ENCODE data around the gene DELE1.

- no peak for TF ChIP-seq POLR2A (IDR thresholded peaks at IDR 0.05)
- TF ChIP-seq, protein P1, sequence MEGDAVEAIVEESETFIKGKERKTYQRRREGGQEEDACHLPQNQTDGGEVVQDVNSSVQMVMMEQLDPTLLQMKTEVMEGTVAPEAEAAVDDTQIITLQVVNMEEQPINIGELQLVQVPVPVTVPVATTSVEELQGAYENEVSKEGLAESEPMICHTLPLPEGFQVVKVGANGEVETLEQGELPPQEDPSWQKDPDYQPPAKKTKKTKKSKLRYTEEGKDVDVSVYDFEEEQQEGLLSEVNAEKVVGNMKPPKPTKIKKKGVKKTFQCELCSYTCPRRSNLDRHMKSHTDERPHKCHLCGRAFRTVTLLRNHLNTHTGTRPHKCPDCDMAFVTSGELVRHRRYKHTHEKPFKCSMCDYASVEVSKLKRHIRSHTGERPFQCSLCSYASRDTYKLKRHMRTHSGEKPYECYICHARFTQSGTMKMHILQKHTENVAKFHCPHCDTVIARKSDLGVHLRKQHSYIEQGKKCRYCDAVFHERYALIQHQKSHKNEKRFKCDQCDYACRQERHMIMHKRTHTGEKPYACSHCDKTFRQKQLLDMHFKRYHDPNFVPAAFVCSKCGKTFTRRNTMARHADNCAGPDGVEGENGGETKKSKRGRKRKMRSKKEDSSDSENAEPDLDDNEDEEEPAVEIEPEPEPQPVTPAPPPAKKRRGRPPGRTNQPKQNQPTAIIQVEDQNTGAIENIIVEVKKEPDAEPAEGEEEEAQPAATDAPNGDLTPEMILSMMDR (IDR thresholded peaks at IDR 0.05): peak in 2 of 6 experiments; percentile 23 to 31
Measured at GRCh38 chr5:141934099-141934844, 10.6 kb downstream of the DELE1 start.
